Stimulated activated CD8-positive, alpha-beta memory T cell treated with anti-CD3 and anti-CD28 coated beads, Interleukin-4, amount 100 ng/mL, for 48 hours (primary cell): ENCODE results near the gene LRMDA.

ENCODE experiments used
- DNase-seq: peaks from one replicate; pipeline ENCODE4 v3.0.0-alpha.2; 2020

LRMDA gene

GRCh38 chr10:75894761-75895160, 463.3 kb downstream of the LRMDA start:
- DNase-seq = no peak

- no peak for DNase-seq
Measured at GRCh38 chr10:75895259-75895658, 463.8 kb downstream of the LRMDA start.

- DNase-seq = no peak
Measured at GRCh38 chr10:75899816-75900390, 468.5 kb downstream of the LRMDA start.

- DNase-seq = no peak
Measured at GRCh38 chr10:75902816-75903215, 471.4 kb downstream of the LRMDA start.

GRCh38 chr10:75904499-75905283, 473.3 kb downstream of the LRMDA start:
- no peak for DNase-seq

GRCh38 chr10:75905490-75905889, 474.1 kb downstream of the LRMDA start:
- no peak for DNase-seq

- DNase-seq = no peak
Measured at GRCh38 chr10:75910032-75910431, 478.6 kb downstream of the LRMDA start.

GRCh38 chr10:75911426-75911825, 480.0 kb downstream of the LRMDA start:
- DNase-seq = no peak

GRCh38 chr10:75916906-75917305, 485.5 kb downstream of the LRMDA start:
- no peak for DNase-seq

GRCh38 chr10:75919913-75920312, 488.5 kb downstream of the LRMDA start:
- DNase-seq = no peak

GRCh38 chr10:75922435-75922834, 491.0 kb downstream of the LRMDA start:
- DNase-seq = no peak

GRCh38 chr10:75924309-75924902, 493.0 kb downstream of the LRMDA start:
- no peak for DNase-seq

GRCh38 chr10:75925999-75926398, 494.6 kb downstream of the LRMDA start:
- no peak for DNase-seq

GRCh38 chr10:75926763-75927162, 495.3 kb downstream of the LRMDA start:
- no peak for DNase-seq

GRCh38 chr10:75928231-75928630, 496.8 kb downstream of the LRMDA start:
- no peak for DNase-seq

GRCh38 chr10:75929630-75930161, 498.3 kb downstream of the LRMDA start:
- DNase-seq = no peak

GRCh38 chr10:75932921-75933320, 501.5 kb downstream of the LRMDA start:
- DNase-seq = no peak

GRCh38 chr10:75935240-75935639, 503.8 kb downstream of the LRMDA start:
- DNase-seq = no peak

- no peak for DNase-seq
Measured at GRCh38 chr10:75935650-75936400, 504.4 kb downstream of the LRMDA start.

GRCh38 chr10:75936841-75937240, 505.4 kb downstream of the LRMDA start:
- DNase-seq = no peak

- DNase-seq = no peak
Measured at GRCh38 chr10:75937823-75938222, 506.4 kb downstream of the LRMDA start.

GRCh38 chr10:75938380-75939122, 507.1 kb downstream of the LRMDA start:
- no peak for DNase-seq

GRCh38 chr10:75939541-75939940, 508.1 kb downstream of the LRMDA start:
- DNase-seq = no peak
